GM12878 (cell line): ENCODE measurements around the gene TNFRSF14.

ENCODE experiments used
- CBX5 ChIP-seq: sonication (generic); IDR thresholded peaks from 2 replicates; pipeline ENCODE4 v1.6.1; 2016; ENCODE audit warnings: low read depth, moderate library complexity, mild to moderate bottlenecking, inconsistent platforms
- GATAD2B ChIP-seq: fragments of 450-650 bp; conservative IDR thresholded peaks from 2 replicates; pipeline ENCODE4 v1.6.1; 2017; ENCODE audit warnings: low read depth, mild to moderate bottlenecking, moderate library complexity
- POLR2A ChIP-seq: IDR thresholded peaks from 2 replicates; pipeline ENCODE4 v1.6.1; 2011; ENCODE audit warnings: low read depth, mild to moderate bottlenecking, low read length
- TF ChIP-seq, protein P1 (sequence below), 3 experiments: IDR thresholded peaks in 2 of 3; conservative IDR thresholded peaks in 1 of 3; 2 replicates each; pipeline ENCODE4 v1.5.1; 2011; ENCODE audit warnings: low read depth in 3 of 3, low read length in 3 of 3, mild to moderate bottlenecking in 3 of 3, control low read depth in 2 of 3, moderate library complexity in 2 of 3, inconsistent platforms in 1 of 3, mixed read lengths in 1 of 3; ENCODE audit not compliant: control insufficient read depth in 2 of 3, insufficient read depth in 1 of 3; ENCODE audit errors: extremely low read depth in 1 of 3
- TF ChIP-seq, protein P2 (sequence below): fragments of 450-650 bp; IDR thresholded peaks from 2 replicates; pipeline ENCODE4 v1.6.1; 2017; ENCODE audit warnings: mild to moderate bottlenecking, low read depth, inconsistent platforms; ENCODE audit not compliant: poor library complexity, severe bottlenecking

DNA sequence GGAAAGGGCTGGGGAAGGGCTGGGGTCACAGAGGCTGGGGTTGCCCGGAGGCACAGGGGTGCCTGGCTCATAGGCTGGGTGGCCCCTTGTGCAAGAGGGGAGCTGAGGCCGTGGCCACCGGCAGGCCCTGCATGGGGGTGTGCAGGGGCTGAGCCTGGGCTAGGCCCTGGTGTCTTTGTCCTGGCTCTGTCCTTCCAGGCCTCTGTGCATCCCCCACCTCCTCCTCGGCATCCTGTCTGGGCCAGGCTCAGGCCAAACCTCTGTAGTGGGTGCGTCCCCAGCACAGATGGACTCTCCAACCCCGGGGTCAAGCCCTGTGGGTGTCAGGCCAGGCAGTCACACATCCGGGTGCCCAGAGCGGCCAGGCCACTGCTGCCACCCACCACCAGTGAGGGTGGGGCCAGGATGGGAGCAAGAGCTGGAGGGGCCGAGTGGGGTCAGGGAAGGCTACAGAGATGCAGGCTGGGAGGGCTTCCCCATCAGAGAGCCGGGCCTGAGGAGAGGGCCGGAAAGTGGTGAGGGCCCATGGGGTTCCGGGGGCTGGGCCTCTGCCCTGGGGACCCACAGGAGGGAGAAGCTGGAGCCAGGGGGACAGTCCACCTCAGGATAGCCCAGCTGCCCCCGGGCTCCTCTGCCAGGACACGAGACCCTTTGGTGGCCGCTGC lies 49.1 kb upstream of the TNFRSF14 start:
- TF ChIP-seq, protein P1, sequence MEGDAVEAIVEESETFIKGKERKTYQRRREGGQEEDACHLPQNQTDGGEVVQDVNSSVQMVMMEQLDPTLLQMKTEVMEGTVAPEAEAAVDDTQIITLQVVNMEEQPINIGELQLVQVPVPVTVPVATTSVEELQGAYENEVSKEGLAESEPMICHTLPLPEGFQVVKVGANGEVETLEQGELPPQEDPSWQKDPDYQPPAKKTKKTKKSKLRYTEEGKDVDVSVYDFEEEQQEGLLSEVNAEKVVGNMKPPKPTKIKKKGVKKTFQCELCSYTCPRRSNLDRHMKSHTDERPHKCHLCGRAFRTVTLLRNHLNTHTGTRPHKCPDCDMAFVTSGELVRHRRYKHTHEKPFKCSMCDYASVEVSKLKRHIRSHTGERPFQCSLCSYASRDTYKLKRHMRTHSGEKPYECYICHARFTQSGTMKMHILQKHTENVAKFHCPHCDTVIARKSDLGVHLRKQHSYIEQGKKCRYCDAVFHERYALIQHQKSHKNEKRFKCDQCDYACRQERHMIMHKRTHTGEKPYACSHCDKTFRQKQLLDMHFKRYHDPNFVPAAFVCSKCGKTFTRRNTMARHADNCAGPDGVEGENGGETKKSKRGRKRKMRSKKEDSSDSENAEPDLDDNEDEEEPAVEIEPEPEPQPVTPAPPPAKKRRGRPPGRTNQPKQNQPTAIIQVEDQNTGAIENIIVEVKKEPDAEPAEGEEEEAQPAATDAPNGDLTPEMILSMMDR (IDR thresholded peaks at IDR 0.05 in 2 of 3, conservative IDR thresholded peaks at IDR 0.05 in 1 of 3; ENCODE audit: control insufficient read depth in 2 of 3, extremely low read depth in 1 of 3, insufficient read depth in 1 of 3, low read depth in 3 of 3, low read length in 3 of 3): no peak
- TF ChIP-seq CBX5 (no peak), GATAD2B (no peak), POLR2A (peak; percentile 41; the same call in 1 of the 2 replicates)
- TF ChIP-seq, protein P2, sequence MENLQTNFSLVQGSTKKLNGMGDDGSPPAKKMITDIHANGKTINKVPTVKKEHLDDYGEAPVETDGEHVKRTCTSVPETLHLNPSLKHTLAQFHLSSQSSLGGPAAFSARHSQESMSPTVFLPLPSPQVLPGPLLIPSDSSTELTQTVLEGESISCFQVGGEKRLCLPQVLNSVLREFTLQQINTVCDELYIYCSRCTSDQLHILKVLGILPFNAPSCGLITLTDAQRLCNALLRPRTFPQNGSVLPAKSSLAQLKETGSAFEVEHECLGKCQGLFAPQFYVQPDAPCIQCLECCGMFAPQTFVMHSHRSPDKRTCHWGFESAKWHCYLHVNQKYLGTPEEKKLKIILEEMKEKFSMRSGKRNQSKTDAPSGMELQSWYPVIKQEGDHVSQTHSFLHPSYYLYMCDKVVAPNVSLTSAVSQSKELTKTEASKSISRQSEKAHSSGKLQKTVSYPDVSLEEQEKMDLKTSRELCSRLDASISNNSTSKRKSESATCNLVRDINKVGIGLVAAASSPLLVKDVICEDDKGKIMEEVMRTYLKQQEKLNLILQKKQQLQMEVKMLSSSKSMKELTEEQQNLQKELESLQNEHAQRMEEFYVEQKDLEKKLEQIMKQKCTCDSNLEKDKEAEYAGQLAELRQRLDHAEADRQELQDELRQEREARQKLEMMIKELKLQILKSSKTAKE: no peak
